Lower lobe of right lung (tissue), 2 donors: ENCODE results near the gene KRT36. TPM values are rescaled to one million over a fixed set of nuclear protein-coding genes. Genes with fewer than 3 reads are reported as not detected.
A peak's percentile ranks its signal among the peaks of the same experiment; 100 is the strongest.

Source experiments
- ATAC-seq, 2 donors: fragments of 200-7000 bp; cut with Tn5 transposase; one replicate each; pipeline ENCODE4 v1.9.1; 2020 to 2022; ENCODE audit warnings: mild to moderate bottlenecking in 2 of 2, moderate library complexity in 2 of 2
- DNase-seq: peaks from one replicate; pipeline ENCODE4 v3.0.0-alpha.2; 2020
- H3K27ac ChIP-seq: fragments of 200-600 bp; one replicate; pipeline ENCODE4 v1.8.0; 2022
- H3K27me3 ChIP-seq: fragments of 200-600 bp; one replicate; pipeline ENCODE4 v1.8.0; 2022; ENCODE audit warnings: low read depth
- H3K36me3 ChIP-seq: fragments of 200-600 bp; one replicate; pipeline ENCODE4 v1.8.0; 2022; ENCODE audit warnings: mild to moderate bottlenecking
- H3K4me1 ChIP-seq: fragments of 200-600 bp; one replicate; pipeline ENCODE4 v1.8.0; 2022
- H3K4me3 ChIP-seq: fragments of 200-600 bp; one replicate; pipeline ENCODE4 v1.8.0; 2022; ENCODE audit warnings: mild to moderate bottlenecking
- H3K9me3 ChIP-seq: fragments of 200-600 bp; one replicate; pipeline ENCODE4 v1.8.0; 2022
- CTCF ChIP-seq: fragments of 200-600 bp; IDR thresholded peaks from one replicate; pipeline ENCODE4 v1.8.0; 2022; ENCODE audit warnings: antibody characterized with exemption, mild to moderate bottlenecking
- intact Hi-C: fragments of 100-400 bp; cut with DNase I; formaldehyde crosslinking; loops from one replicate; pipeline ENCODE4 v1.11.0; 2022
- total RNA-seq: library from RNA; stranded (reverse); fragmentation: NEBNext Ultra II Directional; extraction: Animal tissue kit (Norgen Biotek cat#: 25700); gene quantifications from one replicate; pipeline ENCODE4 v1.2.1, GENCODE V29; 2021
- donor health status: DM: no; HTN: yes; CAD: no; lungs with severe emphysema.

The KRT36 gene
- total RNA-seq, 1 donor from 2014 or later, result not detected

GRCh38 chr17:41496803-41497484, 7.2 kb upstream of the KRT36 start:
- Histone ChIP-seq H3K4me1 (peaks cover 20% of the 10 kb centered on the region), H3K4me3 (peak overlapping the region; percentile 25), H3K36me3 (no peaks in the 10 kb centered on the region), H3K27me3 (no peaks in the 10 kb centered on the region), H3K27ac (peak overlapping the region; percentile 67), H3K9me3 (no peaks in the 10 kb centered on the region)
- intact Hi-C loops, result no loop called here
- DNase-seq, result peak; percentile 90
- TF ChIP-seq CTCF, result peak; percentile 79
- peak; percentile 96 to 97 for ATAC-seq

GRCh38 chr17:41494524-41494923, 4.8 kb upstream of the KRT36 start:
- DNase-seq (peak; percentile 8), ATAC-seq (no peak)
- Histone ChIP-seq H3K27me3 (no peaks in the 10 kb centered on the region), H3K27ac (no peak overlapping the region), H3K4me1 (peaks cover 20% of the 10 kb centered on the region), H3K9me3 (no peaks in the 10 kb centered on the region), H3K36me3 (no peaks in the 10 kb centered on the region), H3K4me3 (no peak overlapping the region)
- intact Hi-C loops, result no loop called here
- TF ChIP-seq CTCF, result no peak

GRCh38 chr17:41492771-41493170, 3.1 kb upstream of the KRT36 start:
- ATAC-seq (no peak), DNase-seq (no peak)
- no peaks in the 10 kb centered on the region for H3K27me3 ChIP-seq
- peaks cover 14% of the 10 kb centered on the region for H3K4me1 ChIP-seq
- H3K36me3 ChIP-seq, result no peaks in the 10 kb centered on the region
- H3K4me3 ChIP-seq, result no peak overlapping the region
- TF ChIP-seq CTCF, result no peak
- intact Hi-C loops, result no loop called here
- H3K27ac ChIP-seq, result peak overlapping the region; percentile 13
- no peaks in the 10 kb centered on the region for H3K9me3 ChIP-seq

GRCh38 chr17:41492351-41492750, 2.6 kb upstream of the KRT36 start:
- Histone ChIP-seq H3K36me3 (no peaks in the 10 kb centered on the region), H3K4me1 (peaks cover 10% of the 10 kb centered on the region), H3K27ac (peak overlapping the region; percentile 13), H3K4me3 (no peak overlapping the region), H3K27me3 (no peaks in the 10 kb centered on the region), H3K9me3 (no peaks in the 10 kb centered on the region)
- peak in 1 of 2 donors; percentile 20 for ATAC-seq
- intact Hi-C loops, result no loop called here
- no peak for DNase-seq
- no peak for TF ChIP-seq CTCF

- ATAC-seq (no peak), DNase-seq (no peak)
- no peak for TF ChIP-seq CTCF
- Histone ChIP-seq H3K9me3 (no peaks in the 10 kb centered on the region), H3K4me3 (no peak overlapping the region), H3K27me3 (no peaks in the 10 kb centered on the region), H3K36me3 (no peaks in the 10 kb centered on the region), H3K27ac (no peak overlapping the region), H3K4me1 (peaks cover 10% of the 10 kb centered on the region)
- intact Hi-C loops, result no loop called here
Measured at GRCh38 chr17:41491476-41491875, 1.8 kb upstream of the KRT36 start.
